ENCODE data around the gene RNASEH2A.
"Not testable (repeated sequence)": the region's sequence is repeated elsewhere in the genome, so short reads cannot be mapped to it uniquely, and the experiment has no call there.

RNASEH2A gene

DNA sequence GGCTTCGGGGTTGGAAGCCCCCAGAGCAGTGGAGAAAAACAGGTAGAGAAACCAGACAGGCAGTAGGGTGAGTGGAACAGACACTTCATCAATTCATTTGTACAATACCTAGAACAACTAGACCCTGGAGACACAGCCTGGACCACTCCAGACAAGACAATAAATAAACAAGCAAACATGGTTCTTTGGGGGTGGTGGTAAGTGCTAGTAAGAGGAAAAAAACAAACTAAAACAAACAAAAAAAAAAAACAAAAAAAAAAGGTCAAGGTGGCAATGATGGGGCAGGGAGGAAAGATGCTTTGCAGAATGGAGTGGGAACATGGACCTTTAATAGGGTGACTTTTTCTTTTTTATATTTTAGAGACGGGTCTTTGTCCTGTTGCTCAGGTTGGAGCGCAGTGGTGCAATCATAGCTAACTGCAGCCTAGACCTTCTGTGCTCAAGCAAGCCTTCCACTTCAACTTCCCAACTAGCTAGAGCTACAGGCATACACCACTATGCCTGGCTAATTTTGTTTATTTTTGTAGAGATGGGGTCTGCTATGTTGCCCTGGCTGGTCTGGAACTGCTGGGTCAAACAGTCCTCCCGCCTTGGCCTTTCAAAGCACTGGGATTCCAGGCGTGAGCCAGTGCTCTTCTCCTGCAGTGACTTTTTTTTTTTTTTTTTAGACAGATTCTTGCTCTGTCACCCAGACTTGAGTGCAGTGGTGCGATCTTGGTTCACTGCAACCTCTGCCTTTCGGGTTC, 12.0 kb upstream of the RNASEH2A start:
- peak in 1 of 5 donors; percentile 43 for DNase-seq

DNA sequence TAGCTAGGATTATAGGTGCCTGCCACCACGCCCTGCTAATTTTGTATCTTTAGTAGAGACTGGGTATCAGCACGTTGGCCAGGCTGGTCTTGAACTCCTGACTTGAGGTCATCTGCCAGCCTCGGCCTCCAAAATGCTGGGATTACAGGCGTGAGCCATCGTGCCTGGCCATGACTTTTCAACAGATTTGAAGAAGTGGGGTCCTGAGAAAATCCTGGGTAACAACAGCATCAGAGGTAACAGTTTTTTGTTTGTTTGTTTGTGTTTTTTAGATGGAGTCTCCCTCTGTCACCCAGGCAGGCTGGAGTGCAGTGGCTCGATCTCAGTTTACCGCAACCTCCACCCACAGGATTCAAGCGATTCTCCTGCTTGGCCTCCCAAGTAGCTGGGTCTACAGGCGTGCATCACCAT, 11.4 kb upstream of the RNASEH2A start:
- DNase-seq = no peak

DNA sequence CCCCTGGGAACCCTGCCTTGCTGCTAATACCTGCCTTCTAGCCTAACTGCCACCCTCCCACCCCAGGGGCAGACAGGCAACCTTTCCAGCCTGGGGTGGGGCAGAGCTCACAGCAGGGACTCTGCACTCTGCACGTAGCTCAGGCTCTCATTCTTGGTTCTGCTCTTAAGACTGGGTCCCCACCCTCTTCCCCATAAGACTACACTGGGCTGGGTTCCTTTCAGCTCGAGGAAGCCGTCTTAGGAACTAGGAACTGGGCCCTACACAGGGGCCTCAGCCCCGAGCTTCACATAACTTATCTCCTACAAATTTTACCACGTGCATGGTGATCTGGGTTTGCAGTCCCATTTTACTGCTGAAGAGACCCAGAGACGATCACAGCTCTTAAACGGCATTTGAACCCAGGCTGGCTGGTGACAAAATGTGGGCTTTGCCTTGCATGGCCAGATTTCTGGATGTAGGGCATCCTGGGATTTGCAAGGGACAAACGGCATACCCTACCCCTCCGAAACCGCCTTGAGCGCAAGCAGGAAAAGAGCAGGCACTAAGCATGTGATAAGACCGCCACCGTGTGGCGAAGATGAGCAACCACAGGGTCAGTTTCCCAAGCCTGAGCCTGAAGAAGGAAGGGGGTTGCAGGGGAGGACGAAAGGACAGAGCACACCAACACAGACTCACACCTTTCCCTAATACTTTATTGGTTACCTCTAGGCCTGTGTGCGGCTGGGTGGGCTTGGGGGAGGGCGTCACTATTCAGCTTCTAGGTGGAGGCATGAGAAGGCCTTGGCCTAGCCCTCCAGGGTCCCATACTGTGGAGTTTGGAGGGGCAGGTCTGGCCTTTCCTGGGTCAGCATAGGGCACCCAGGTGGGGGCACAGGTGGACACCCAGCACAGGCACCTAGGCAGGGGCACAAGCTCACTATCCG, 10.0 kb upstream of the RNASEH2A start:
- peak; percentile 47 to 82 (median 62) for DNase-seq

DNA sequence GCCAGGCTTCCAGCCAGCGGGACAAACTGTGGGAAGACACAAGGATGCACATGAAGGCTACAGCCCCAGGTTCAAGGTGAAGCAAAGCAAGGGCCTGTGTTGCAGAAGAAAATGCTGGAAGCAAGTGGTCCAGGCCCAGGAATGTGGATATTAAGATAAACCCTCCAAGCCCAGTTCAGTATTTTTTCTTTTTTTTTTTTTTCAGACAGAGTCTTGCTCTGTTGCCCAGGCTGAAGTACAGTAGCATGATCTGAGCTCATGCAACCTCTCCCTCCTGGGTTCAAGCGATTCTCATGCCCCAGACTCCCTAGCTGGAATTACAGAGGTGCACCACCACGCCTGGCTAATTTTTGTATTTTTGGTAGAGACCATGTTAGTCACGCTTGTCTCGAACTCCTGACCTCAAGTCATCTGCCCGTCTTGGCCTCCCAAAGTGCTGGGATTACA, 9.2 kb upstream of the RNASEH2A start:
- no peak for DNase-seq

DNA sequence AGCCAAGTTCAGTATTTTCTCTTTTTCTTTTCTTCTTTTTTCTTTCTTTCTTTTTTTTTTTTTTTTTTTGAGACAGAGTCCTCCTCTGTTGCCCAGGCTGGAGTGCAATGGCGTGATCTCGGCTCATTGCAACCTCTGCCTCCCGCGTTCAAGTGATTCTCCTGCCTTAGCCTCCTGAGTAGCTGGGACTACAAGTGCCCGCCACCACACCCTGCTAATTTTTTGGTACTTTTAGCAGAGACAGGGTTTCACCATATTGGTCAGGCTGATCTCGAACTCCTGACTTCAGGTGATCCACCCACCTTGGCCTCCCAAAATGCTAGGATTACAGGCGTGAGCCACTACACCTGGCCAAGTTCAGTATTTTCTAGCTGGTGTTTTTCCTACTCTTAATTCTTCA, 8.8 kb upstream of the RNASEH2A start:
- DNase-seq = not testable (repeated sequence)

DNA sequence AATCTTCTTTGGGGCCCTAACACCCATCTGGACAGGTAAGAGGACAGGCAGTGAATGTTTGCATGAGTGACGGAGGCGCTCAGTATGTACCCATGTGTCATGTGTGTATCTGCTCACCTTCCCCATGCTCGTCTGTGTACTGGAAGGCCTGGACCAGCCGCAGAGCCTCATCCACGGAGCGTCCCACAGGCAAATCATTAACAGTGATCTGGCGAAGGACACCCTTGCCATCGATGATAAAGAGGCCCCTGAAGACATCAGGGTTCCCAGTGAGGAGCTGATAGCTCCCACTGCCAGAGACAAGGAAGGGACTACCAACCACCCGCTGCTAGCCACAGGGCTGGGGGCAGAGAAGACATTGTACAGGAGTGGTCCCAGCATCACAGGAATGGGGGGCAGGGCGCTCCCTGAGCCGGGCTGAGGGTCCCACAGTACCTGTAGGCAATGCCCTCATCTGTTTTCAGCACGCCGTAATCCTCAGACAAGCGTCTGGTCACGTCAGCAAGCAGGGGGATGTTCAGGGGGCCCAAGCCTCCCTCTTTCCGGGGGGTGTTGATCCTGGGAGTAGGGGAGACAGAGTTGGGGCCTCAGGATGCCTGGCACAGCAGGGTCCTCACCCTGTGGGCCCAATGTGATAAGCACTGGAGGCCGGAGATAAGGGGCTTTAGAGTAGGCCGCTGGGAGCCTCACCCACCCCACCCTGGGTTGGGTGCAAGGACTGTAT, 6.5 kb upstream of the RNASEH2A start:
- no peak for DNase-seq

DNA sequence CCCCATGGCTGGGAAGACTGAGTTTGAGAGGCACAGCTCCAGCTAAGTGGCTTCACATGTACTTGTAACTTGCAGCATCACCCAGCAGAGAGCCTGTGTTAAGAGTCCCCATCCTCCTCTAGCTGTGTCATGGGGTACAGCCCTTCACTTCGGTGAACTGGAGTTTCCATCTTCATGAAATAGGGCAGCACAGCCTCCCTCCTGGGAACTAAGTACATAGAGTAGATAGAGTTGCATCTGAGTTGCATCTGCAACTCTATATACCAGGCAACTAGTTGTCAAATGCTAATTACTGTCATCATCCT, 6.0 kb upstream of the RNASEH2A start:
- DNase-seq = no peak

DNA sequence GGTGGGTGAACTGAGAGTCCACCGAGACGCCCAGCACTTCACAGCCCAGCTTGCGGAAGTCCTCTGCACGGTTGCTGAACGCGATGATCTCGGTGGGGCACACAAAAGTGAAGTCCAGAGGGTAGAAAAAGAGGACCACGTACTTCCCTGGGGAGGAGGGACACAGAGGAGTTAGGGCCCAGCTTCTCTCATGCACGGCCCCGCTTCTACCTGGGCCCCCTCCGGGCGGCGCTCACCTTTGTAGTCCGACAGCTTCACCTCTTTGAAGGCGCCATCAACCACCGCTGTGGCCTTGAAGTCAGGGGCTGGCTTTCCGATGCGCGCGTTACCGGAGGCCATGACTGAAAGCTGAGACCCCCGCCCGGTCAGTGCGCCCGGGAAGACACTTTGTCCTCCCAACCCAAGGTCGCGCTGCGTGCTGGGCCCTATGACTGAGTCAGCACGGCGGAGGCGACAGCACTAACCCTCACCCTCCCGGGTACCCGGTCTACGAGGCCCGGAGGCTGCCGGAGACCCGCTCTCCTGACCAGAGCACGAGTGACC, 5.4 kb upstream of the RNASEH2A start:
- no peak for DNase-seq

DNA sequence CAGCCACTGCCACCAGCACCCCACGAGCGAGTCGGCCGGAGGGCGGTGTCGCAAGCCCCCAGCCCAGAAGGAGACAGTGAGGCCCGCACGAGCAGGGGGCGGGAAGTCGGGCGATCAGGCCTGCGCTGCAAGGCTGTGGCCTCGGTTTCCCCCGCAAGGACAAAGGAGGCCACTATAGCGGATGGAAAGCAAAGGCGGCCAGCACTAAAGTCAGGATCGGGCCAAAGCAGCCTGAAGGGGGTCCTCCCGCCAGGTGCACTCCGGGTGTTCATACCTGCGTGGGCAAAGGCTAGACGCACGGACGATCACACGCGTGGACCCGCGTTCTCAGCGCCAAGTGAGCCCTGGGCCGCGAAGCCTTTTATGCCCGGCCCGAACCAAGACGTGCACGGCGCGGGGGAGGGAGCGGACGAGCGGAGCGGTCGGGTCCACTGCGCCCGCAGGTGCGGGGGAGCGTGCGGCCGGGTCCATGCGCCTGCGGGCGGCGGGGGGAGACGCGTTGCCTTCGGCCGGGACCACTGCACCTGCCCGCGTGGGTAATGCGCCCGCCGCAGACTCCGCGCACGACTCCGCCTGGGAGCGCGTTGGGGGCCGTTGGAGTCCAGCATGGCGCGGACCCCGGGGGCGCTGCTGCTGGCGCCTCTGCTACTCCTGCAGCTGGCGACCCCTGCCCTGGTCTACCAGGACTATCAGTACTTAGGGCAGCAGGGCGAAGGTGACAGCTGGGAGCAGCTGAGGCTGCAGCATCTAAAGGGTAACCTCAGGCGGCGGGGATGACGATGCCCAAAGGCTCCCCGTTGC, 4.7 kb upstream of the RNASEH2A start, which contains the start of the genes PRDX2 and THSD8:
PRDX2 (minus strand) TSS at position 335 of the 801 bp plus-strand sequence. CDS start 539 bp downstream, outside the sequence.
THSD8 (plus strand) TSS at position 604 of the 801 bp plus-strand sequence; CDS start at position 607, 3 bp downstream.
- peak in 2 of 5 donors; percentile 59 to 86 for DNase-seq

DNA sequence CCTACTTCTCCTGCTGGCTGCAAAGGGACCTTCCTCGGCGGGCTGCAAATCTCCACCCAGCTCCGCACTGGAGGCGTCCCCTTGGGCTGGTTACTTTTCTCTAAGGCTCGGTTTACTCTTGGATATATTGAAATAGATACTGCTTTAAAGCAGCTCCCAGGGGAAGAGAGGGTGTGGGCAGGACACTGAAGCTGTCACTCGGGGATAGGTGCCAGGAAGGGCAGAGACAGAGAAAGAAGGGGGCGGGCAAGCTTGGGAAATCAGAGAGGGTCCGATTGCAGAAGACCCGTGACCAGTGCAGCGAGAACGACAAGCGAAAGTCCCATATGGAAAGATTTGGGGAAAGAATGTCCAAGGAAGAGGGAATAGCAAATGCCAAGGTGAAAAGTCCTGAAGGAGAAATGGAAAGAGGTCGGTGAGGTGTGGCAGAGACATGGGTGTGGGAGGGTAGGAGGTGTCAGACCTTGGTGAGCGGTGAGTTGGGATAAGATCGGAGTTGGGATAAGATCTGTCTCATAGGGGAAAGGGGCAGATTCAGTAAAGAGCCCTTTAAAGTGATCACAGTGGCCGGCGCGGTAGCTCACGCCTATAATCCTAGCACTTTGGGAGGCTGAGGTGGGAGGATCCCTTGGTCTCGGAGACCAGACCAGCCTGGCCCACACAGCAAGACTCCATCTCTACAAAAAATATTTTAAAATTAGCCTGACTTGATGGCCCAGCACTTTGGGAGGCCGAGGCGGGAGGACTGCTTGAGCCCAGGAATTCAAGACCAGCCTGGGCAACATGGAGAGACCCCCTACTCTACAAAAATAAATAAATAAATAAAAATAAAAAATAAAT, 3.9 kb upstream of the RNASEH2A start:
- no peak for DNase-seq

DNA sequence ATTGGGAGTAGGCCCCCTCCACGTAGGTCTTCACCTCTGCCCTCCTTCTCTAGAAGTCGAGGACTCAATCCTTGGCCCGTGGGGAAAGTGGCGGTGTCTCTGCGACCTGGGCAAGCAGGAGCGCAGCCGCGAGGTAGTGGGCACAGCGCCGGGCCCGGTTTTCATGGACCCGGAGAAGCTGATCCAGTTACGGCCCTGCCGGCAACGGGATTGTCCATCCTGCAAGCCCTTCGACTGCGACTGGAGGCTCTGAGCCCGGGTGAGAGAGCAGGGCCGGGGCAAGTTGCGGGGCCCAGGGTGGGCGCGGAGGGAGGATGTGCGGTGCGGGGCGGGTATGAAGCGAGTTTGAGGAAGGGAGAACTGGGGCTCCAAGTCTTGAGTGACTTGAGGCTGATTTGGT, 2.3 kb upstream of the RNASEH2A start:
- DNase-seq = no peak

DNA sequence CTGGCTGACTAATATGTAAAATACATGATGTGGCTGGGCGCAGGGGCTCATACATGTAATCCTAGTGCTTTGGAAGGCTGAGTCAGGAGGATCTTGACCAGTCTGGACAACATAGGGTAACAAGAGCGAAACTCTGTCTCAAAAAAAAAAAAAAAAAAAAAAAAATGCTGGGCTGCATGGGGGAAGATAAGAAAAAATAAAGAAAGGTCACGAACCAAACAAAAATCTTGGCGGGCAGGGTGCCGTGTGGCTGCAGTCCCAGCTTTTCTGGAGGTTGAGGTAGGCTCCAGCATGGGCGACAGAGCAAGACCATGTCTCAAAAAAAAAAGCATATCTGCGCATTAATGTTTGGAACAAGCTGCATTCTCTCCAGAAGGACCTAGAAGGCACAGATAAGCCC, 8.7 kb downstream of the RNASEH2A start:
- no peak for DNase-seq

DNA sequence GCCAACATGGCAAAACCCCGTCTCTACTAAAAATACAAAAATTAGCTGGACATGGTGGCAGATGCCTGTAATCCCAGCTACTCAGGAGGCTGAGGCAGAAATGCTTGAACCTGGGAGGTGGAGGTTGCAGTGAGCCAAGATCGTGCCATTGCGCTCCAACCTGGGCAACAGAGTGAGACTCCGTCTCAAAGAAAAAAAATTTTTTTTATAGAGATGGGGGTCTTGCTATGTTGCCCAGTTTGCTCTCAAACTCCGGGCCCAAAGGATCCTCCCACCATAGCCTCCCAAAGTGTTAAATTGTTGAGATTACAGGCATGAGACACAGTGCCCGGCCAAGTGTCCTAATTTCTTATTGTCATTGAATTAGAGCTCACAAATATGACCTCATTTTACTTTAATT, 10.8 kb downstream of the RNASEH2A start:
- not testable (repeated sequence) for DNase-seq

DNA sequence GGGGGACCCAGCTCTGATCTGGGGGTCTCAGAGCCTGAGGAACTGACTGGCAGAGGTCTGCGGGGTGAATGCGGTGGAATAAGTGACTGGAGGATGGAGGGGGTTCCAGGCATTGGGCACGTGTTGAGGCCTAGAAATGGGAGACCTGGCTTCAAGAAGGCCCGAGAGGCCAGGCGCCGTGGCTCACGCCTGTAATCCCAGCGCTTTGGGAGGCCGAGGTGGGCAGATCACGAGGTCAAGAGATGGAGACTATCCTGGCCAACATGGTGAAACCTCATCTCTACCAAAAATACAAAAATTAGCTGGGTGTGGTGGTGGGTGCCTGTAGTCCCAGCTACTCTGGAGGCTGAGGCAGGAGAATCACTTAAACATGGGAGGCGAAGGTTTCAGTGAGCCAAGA, 11.4 kb downstream of the RNASEH2A start:
- DNase-seq = not testable (repeated sequence)

DNA sequence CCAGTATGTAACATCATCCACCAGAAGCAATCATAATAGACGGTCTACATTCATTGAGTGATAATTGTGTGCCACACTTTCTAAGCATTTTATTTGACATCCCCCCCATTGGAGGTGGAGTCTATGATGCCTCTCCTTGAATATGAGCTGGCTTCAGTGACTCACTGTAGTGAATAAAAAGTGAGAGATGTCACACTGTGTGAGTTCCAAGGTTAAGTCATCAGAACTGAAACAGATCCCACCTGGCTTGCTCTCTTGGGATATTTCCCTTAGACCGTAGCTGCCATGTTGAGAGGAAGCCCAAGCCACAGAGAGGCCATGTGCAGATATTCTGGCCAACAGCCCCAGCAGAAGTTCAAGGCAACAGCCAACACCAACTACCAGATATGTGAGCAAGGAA, 15.4 kb downstream of the RNASEH2A start:
- no peak for DNase-seq

DNA sequence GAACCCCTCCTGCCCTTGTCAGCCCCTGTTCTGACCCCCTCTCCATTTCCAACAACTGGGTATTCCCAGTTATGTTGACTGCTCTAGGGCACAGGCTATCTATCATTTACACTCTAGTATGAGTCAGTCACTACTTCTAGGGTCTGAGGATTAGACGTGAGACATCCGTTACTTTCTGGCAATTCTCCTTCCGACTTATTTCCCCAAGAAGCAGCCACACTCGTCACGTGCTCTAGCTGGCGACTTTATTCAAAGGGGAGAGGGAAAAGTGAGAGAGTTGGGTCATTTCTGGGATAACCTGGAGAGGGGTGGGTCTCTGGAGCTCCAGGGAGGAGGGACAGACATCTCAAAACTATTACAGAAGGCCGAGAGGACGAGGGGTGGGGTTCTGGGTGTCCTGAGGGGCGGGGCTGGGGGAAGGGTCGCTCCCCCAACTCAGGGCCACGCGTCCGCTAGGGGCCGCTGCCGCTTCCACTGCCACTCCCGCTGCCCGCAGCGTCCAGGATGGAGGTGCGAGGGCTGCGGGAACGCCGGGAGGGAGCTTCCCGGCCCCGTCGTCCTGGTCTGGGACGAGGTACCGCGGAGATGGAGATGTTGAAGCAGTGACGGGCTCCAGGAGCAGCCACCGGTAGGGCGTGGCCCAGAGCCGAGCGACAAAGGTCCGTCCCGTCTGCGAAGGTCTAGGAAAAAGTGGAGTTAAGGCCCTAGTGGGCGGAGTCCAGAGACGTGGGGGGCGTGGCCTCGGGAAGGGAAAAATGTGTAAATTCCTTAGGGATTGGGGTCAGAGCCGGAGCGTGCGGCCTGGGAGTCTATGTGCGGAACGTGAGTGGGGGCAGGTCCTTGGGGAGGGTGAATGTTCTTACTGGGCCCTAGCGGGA, 19.1 kb downstream of the RNASEH2A start:
- DNase-seq = no peak

DNA sequence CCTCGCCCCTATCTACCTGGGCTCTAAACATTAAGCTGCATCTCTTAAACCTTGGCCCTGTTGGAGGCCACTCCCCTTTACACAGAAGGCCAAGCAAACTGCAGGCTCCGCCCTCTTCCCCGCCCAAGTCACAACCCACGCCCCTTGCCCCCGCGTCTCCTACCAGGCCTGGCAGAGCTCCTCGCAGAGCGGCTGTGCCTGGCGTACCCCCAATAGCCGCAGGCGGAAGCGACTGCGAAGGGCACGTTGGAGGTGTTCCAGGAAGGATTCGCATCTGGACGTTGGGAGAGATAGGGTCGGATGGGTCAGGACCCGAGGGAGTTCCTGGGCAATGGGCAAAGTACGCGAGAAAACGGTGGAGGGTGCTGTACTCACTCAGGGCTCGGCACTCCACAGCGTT, 22.1 kb downstream of the RNASEH2A start:
- DNase-seq = no peak

DNA sequence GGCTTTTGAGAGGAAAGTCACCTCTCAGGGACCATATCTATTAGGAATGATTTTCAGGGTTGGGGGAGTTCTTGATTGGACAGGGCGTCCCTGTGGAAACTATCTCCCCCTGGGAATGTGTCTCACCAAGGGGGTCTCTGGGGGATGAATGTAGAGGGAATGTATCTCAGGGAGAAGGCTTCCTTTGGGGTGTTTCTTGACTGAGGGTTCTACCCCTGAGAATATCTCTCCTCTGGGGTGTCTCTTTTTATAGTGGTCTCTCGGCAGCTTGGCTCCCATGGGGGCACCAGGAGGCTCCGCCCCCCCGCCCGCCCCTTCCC, 27.0 kb downstream of the RNASEH2A start:
- DNase-seq = no peak

DNA sequence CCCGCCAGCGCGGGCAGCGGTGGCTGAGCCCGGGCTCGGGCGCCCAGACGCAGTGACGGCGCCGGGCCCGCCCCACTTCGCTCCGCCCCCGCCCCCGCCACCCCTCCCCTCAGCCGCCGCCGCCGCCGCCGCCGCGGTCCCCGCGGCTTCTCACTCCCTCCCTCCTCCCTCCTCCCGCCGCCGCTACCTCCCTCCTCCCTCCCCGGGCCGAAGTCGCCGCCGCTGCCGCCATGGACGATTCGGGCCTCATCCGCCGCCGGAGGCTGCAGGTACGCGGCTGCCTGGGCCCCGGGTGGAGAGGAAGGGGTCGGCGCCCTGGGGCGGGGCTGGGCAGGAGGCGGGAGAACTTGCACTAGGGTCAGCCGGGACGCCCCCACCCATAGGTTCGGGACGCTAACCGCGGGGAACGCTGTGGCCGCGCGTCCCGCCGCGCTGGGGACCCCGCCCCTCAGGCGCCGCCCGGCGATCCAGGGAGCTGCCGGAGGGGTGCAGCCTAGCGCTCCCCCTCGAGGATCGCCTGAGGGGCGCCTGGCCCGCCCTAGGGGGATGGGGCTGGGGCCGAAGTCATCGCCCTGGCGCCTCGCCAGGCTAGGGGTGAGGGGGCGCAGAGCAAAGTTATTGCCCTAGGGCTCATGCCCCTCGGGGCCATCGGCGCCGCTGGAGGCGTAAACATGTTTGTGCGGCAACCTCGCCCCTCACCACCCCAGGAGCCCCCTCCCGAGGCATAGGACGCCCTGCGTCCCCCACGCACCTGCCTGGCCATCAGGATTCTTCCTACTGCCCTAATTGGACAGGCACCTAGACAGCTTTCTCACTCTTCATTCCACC, 27.6 kb downstream of the RNASEH2A start:
- DNase-seq = peak in 3 of 5 donors; percentile 38 to 44 (median 41)
